Gastrocnemius medialis (tissue), 4 donors: ENCODE data around the gene EMX1. TPM values are rescaled to one million over a fixed set of nuclear protein-coding genes. Genes with fewer than 3 reads are reported as not detected.

Experiments used
- ATAC-seq, 2 donors: fragments of 150-250 bp; one replicate each; pipeline ENCODE4 v1.9.1; 2016
- DNase-seq, 2 donors: peaks; one replicate each; pipeline ENCODE4 v3.0.0-alpha.2; 2019
- H3K27ac ChIP-seq, 4 donors: fragments of 200-600 bp; sonication (generic); 1 replicate in 1 of 4; 2 replicates in 3 of 4; pipeline ENCODE4 v1.5.1; 2016 to 2018; ENCODE audit warnings: mild to moderate bottlenecking in 2 of 4, moderate library complexity in 1 of 4
- H3K27me3 ChIP-seq, 3 donors: fragments of 200-600 bp; sonication (generic) in 2 of 3; 1 replicate in 1 of 3; 2 replicates in 2 of 3; pipeline versions ENCODE4 v1.5.1 to v1.6.0; 2016 to 2019; ENCODE audit warnings: mild to moderate bottlenecking in 1 of 3, moderate library complexity in 1 of 3
- H3K36me3 ChIP-seq, 2 donors: fragments of 200-600 bp; sonication (generic) in 1 of 2; one replicate each; pipeline ENCODE4 v1.5.1; 2017 to 2018
- H3K4me1 ChIP-seq, 2 donors: fragments of 200-600 bp; sonication (generic) in 1 of 2; one replicate each; pipeline ENCODE4 v1.5.1; 2016 to 2017; ENCODE audit warnings: mild to moderate bottlenecking in 2 of 2
- H3K4me3 ChIP-seq, 4 donors: fragments of 200-600 bp; sonication (generic) in 3 of 4; 1 replicate in 1 of 4; 2 replicates in 3 of 4; pipeline ENCODE4 v1.5.1; 2016 to 2019; ENCODE audit warnings: mild to moderate bottlenecking in 2 of 4
- H3K9me3 ChIP-seq, 3 donors: fragments of 200-600 bp; sonication (generic) in 2 of 3; 1 replicate in 1 of 3; 2 replicates in 2 of 3; pipeline ENCODE4 v1.5.1; 2016 to 2019
- CTCF ChIP-seq, 5 experiments: fragments of 450-650 bp in 3 of 5; fragments of 200-600 bp in 2 of 5; sonication (generic) in 2 of 5; IDR thresholded peaks in 4 of 5; conservative IDR thresholded peaks in 1 of 5; 1 replicate in 4 of 5; 2 replicates in 1 of 5; pipeline ENCODE4 v1.5.1; 2016 to 2019; ENCODE audit warnings: antibody characterized with exemption in 5 of 5, mild to moderate bottlenecking in 3 of 5, moderate library complexity in 3 of 5
- POLR2A ChIP-seq, 2 donors: fragments of 450-650 bp; IDR thresholded peaks; one replicate each; pipeline ENCODE4 v1.6.1; 2017; ENCODE audit warnings: antibody characterized with exemption in 2 of 2, mild to moderate bottlenecking in 2 of 2, moderate library complexity in 2 of 2
- in situ Hi-C, 4 donors: fragments of 200-750 bp; cut with MboI; loops; one replicate each; pipeline versions ENCODE4 v1.15.0 to v1.8.0; 2017; ENCODE audit warnings: low sequenced_read_pairs in 4 of 4
- intact Hi-C: fragments of 100-400 bp; cut with DNase I; formaldehyde crosslinking; loops from one replicate; pipeline ENCODE4 v1.15.1; 2023; ENCODE audit warnings: low total_unique reads
- total RNA-seq, 4 donors: library from RNA; depleted of rRNA; stranded (reverse); fragments of >200 nt; gene quantifications; one replicate each; pipeline versions ENCODE4 v1.1.0 to v1.2.3, GENCODE V29; 2016

The EMX1 gene
- total RNA-seq, 4 donors from 2014 or later = not detected

- H3K27me3 ChIP-seq = no peaks in the 10 kb centered on the region
- H3K9me3 ChIP-seq = no peaks in the 10 kb centered on the region
- TF ChIP-seq CTCF (IDR thresholded peaks at IDR 0.05 in 4 of 5, conservative IDR thresholded peaks at IDR 0.05 in 1 of 5) (no peak), POLR2A (IDR thresholded peaks at IDR 0.05) (no peak)
- ATAC-seq (no peak), DNase-seq (no peak)
- H3K36me3 ChIP-seq = no peaks in the 10 kb centered on the region
- no peak overlapping the region for H3K27ac ChIP-seq
- no peaks in the 10 kb centered on the region for H3K4me1 ChIP-seq
- intact Hi-C loops (no loop called here), in situ Hi-C loops (no loop called here)
- H3K4me3 ChIP-seq = no peak overlapping the region
Measured at GRCh38 chr2:72953528-72953927, 36.2 kb downstream of the EMX1 start.

DNA sequence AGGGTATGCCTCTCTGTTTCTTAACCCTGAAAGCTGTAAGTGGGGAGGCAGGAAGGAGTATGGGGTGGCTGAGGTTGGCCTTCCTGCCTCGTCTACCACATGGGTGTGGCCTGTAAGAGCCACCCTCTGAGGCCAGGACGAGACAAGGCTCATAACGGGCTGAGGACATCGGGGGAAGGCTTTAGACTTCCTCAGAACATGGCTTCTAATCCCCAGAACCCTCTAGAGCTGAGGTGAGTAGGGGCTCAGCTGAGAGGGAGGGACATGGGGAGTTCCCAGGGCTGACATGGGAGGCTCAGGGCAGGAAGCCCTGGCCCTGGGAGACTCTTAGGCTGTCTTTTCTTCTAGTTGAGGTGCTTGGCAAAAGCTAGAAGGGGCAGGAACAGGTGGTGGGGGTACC lies 36.7 kb downstream of the EMX1 start:
- DNase-seq (no peak), ATAC-seq (no peak)
- intact Hi-C loops = no loop called here

DNA sequence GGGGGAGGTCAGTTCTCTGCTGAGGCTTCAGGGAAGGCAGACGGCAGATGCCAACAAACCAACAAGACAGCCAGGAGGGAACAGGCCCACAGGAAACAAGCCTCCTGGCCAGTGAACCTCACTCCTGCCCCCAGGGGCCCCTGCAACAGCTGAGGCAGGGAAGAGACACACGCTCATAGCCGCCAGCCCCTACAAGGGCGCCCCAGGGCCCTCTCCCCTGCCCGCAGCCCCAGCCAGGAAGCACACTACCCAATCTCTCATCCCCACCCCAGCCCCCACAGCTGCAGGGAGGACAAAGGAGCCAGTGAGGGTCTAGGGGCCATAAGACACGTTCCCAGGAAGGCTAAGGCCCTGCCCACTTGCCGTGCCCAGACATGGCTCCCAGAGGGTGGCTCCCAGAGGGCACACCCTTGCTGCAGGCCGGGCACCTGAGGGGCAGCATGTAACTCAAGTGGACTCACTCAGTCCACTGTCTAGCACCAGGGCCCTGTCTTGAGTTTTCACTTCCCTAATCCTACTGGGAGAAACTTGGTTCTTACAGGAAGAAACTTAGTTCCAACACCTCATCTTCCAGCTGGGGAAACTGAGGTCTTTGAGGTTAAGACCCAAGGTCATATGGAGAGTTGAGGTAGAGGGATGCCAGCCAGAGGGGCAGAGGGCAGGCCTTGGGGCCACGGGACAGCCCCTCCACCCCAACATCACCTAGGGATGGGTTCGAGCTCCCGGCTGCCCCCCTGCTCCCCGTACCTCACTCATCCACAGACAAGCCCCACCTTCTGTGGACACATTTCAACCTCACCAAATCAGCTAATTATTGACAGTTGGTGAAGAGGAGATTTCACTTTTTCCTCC lies 37.3 kb downstream of the EMX1 start:
- Histone ChIP-seq H3K4me1 (no peaks in the 10 kb centered on the region), H3K27me3 (no peaks in the 10 kb centered on the region), H3K9me3 (no peaks in the 10 kb centered on the region), H3K27ac (no peak overlapping the region), H3K36me3 (no peaks in the 10 kb centered on the region), H3K4me3 (no peak overlapping the region)
- no peak for ATAC-seq
- TF ChIP-seq POLR2A (IDR thresholded peaks at IDR 0.05) (no peak), CTCF (IDR thresholded peaks at IDR 0.05 in 4 of 5, conservative IDR thresholded peaks at IDR 0.05 in 1 of 5) (no peak)
- in situ Hi-C loops (no loop called here), intact Hi-C loops (no loop called here)
- DNase-seq = no peak

More for the DNA sequence above, 36.7 kb downstream of the EMX1 start:
- H3K27me3 ChIP-seq = no peaks in the 10 kb centered on the region
- H3K4me1 ChIP-seq = no peaks in the 10 kb centered on the region
- no peak overlapping the region for H3K27ac ChIP-seq
- in situ Hi-C loops = no loop called here
- TF ChIP-seq POLR2A (IDR thresholded peaks at IDR 0.05) = no peak
- TF ChIP-seq CTCF (IDR thresholded peaks at IDR 0.05 in 4 of 5, conservative IDR thresholded peaks at IDR 0.05 in 1 of 5) = no peak
- no peaks in the 10 kb centered on the region for H3K36me3 ChIP-seq
- no peak overlapping the region for H3K4me3 ChIP-seq
- no peaks in the 10 kb centered on the region for H3K9me3 ChIP-seq

DNA sequence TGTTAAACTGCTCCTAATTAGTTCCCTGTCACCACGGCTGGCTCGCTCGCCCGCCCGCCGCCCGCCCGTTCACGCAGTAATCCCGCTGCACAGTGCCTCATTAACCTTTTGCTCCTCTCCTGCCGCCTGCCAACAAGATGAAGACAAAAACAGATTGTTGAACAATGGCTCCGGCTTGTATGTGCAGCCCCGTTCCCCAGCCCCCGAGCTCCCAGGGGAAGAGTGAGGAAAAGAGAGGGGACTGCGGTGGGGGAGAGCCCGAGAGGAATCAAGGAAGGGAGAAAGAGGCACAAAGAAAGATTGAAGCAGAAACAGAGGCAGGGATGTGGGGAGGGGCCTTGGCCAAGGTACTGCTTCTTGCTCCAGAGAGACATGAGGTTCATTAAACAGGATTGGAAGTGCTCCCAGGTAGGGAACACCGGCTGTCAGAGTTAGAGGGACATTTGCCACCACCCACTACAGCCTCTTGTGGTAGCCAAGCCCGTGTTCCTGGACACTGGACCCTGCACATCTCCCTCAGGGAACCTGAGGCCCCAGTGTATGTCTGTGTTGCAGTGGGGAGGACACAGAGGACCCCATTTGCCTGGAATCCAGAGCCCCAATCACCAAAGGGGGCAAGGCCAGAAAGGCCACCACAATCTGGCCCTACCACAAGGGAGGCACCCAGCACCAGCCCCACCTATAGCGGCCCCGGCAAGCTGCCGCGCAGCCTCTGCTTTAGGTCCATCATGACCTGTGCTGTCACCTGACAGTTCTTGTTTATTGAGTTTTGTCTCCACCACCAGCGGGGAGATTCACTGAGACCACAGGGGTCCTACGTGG lies 38.1 kb downstream of the EMX1 start:
- TF ChIP-seq CTCF (IDR thresholded peaks at IDR 0.05 in 4 of 5, conservative IDR thresholded peaks at IDR 0.05 in 1 of 5) = no peak
- TF ChIP-seq POLR2A (IDR thresholded peaks at IDR 0.05) = no peak
- intact Hi-C loops (no loop called here), in situ Hi-C loops (no loop called here)
- Histone ChIP-seq H3K4me1 (no peaks in the 10 kb centered on the region), H3K9me3 (no peaks in the 10 kb centered on the region), H3K4me3 (no peak overlapping the region), H3K36me3 (no peaks in the 10 kb centered on the region), H3K27ac (no peak overlapping the region), H3K27me3 (no peaks in the 10 kb centered on the region)
- ATAC-seq (no peak), DNase-seq (no peak)
